ENCODE data around the gene ADAMTS17.

ADAMTS17 gene

GRCh38 chr15:100163961-100164360 is 177.8 kb downstream of the ADAMTS17 start:
- no peak for DNase-seq

GRCh38 chr15:100160953-100161352 is 180.8 kb downstream of the ADAMTS17 start:
- no peak for DNase-seq

GRCh38 chr15:100159436-100159835 is 182.3 kb downstream of the ADAMTS17 start:
- DNase-seq = no peak

GRCh38 chr15:100158356-100158755 is 183.4 kb downstream of the ADAMTS17 start:
- no peak for DNase-seq

- no peak for DNase-seq
Observed at GRCh38 chr15:100156201-100156600, 185.6 kb downstream of the ADAMTS17 start.

- no peak for DNase-seq
Observed at GRCh38 chr15:100154338-100154737, 187.4 kb downstream of the ADAMTS17 start.

- DNase-seq = no peak
Observed at GRCh38 chr15:100152463-100152862, 189.3 kb downstream of the ADAMTS17 start.

GRCh38 chr15:100150906-100151305 is 190.9 kb downstream of the ADAMTS17 start:
- DNase-seq = no peak

GRCh38 chr15:100147828-100148227 is 193.9 kb downstream of the ADAMTS17 start:
- no peak for DNase-seq

GRCh38 chr15:100143378-100143777 is 198.4 kb downstream of the ADAMTS17 start:
- no peak for DNase-seq

- no peak for DNase-seq
Observed at GRCh38 chr15:100141311-100142001, 200.3 kb downstream of the ADAMTS17 start.

- no peak for DNase-seq
Observed at GRCh38 chr15:100140527-100141308, 201.1 kb downstream of the ADAMTS17 start.

GRCh38 chr15:100134586-100134985 is 207.2 kb downstream of the ADAMTS17 start:
- no peak for DNase-seq

- DNase-seq = no peak
Observed at GRCh38 chr15:100134089-100134583, 207.6 kb downstream of the ADAMTS17 start.

- DNase-seq = no peak
Observed at GRCh38 chr15:100133001-100133400, 208.8 kb downstream of the ADAMTS17 start.

- no peak for DNase-seq
Observed at GRCh38 chr15:100132309-100132708, 209.5 kb downstream of the ADAMTS17 start.

- peak; percentile 24 for DNase-seq
Observed at GRCh38 chr15:100131321-100132224, 210.2 kb downstream of the ADAMTS17 start.

GRCh38 chr15:100129677-100130076 is 212.1 kb downstream of the ADAMTS17 start:
- DNase-seq = no peak

- DNase-seq = no peak
Observed at GRCh38 chr15:100125401-100126191, 216.2 kb downstream of the ADAMTS17 start.

GRCh38 chr15:100124936-100125335 is 216.8 kb downstream of the ADAMTS17 start:
- DNase-seq = no peak

- no peak for DNase-seq
Observed at GRCh38 chr15:100124361-100124760, 217.4 kb downstream of the ADAMTS17 start.

GRCh38 chr15:100123611-100124010 is 218.2 kb downstream of the ADAMTS17 start:
- DNase-seq = no peak

All from hematopoietic multipotent progenitor cell treated with erythropoietin and hydrocortisone succinate and interleukin-3 and kit ligand, for 6 days (in vitro differentiated cells).